Testis (tissue), 3 donors: ENCODE measurements around the gene CCN5. TPM values are rescaled to one million over a fixed set of nuclear protein-coding genes. Genes with fewer than 3 reads are reported as not detected.

Experiments
- DNase-seq: peaks from one replicate; pipeline ENCODE4 v3.0.0-alpha.2; 2019
- H3K27ac ChIP-seq, 2 donors: fragments of 200-600 bp; sonication (generic); one replicate each; pipeline ENCODE4 v1.5.1; 2019
- H3K27me3 ChIP-seq: fragments of 200-600 bp; sonication (generic); one replicate; pipeline ENCODE4 v1.5.1; 2019
- H3K36me3 ChIP-seq: fragments of 200-600 bp; sonication (generic); one replicate; pipeline ENCODE4 v1.5.1; 2017; ENCODE audit warnings: low read depth; ENCODE audit errors: missing control alignments
- H3K4me1 ChIP-seq: fragments of 200-600 bp; sonication (generic); one replicate; pipeline ENCODE4 v1.5.1; 2019
- H3K4me3 ChIP-seq, 2 donors: fragments of 200-600 bp; sonication (generic); one replicate each; pipeline ENCODE4 v1.5.1; 2017 to 2019
- H3K9me3 ChIP-seq: fragments of 200-600 bp; sonication (generic); one replicate; pipeline ENCODE4 v1.5.1; 2017
- CTCF ChIP-seq, 3 experiments: fragments of 450-650 bp in 2 of 3; fragments of 200-600 bp in 1 of 3; sonication (generic) in 1 of 3; IDR thresholded peaks; one replicate each; pipeline ENCODE4 v1.5.1; 2016 to 2019; ENCODE audit warnings: antibody characterized with exemption in 3 of 3, mild to moderate bottlenecking in 2 of 3, moderate library complexity in 1 of 3
- POLR2A ChIP-seq: fragments of 450-650 bp; IDR thresholded peaks from one replicate; pipeline ENCODE4 v1.6.1; 2017; ENCODE audit warnings: antibody characterized with exemption, mild to moderate bottlenecking, moderate library complexity
- whole genome bisulfite sequencing, 2 donors: methylation state at CpG; one replicate each; pipeline ENCODE4 v1.1.5; 2018; 5-methylcytosine and 5-hydroxymethylcytosine counted together
- intact Hi-C: fragments of 100-400 bp; cut with DNase I; formaldehyde crosslinking; loops from one replicate; pipeline ENCODE4 v1.15.1; 2023; ENCODE audit warnings: low total_unique reads
- polyA plus RNA-seq: library from polyadenylated mRNA; stranded (reverse); fragments of 350-450 nt; fragmentation: Illumina TruSeq; extraction: RNeasy Lipid Tissue Mini Kit (QIAGEN cat#74804); gene quantifications from one replicate; pipeline ENCODE4 v1.2.3, GENCODE V29; 2014; ENCODE audit warnings: low read depth, low replicate concordance; ENCODE audit not compliant: insufficient read depth
- total RNA-seq, 2 donors: library from RNA; depleted of rRNA; stranded (reverse); fragments of >200 nt; gene quantifications; one replicate each; pipeline ENCODE4 v1.2.3, GENCODE V29; 2016

Gene CCN5
- total and polyA plus RNA-seq, 3 donors from 2014 or later: 37.0 to 152 (median 52.0) TPM

- H3K36me3 ChIP-seq: no peaks in the 10 kb centered on the region
- no peak for DNase-seq
- no peaks in the 10 kb centered on the region for H3K27me3 ChIP-seq
- intact Hi-C loops: no loop called here
- peak overlapping the region; percentile 18 to 29 for H3K4me3 ChIP-seq
- peak overlapping the region; percentile 57 to 58 for H3K27ac ChIP-seq
- H3K4me1 ChIP-seq: peaks cover 23% of the 10 kb centered on the region
- H3K9me3 ChIP-seq: no peaks in the 10 kb centered on the region
- TF ChIP-seq CTCF (IDR thresholded peaks at IDR 0.05) (no peak), POLR2A (no peak)
- 81 to 88% methylated on average over 2 to 5 of the region's 5 CpGs for WGBS, 2 donors
Observed at GRCh38 chr20:44715499-44716308, 535 bp downstream of the CCN5 start.

GRCh38 chr20:44716309-44717106, 1.3 kb downstream of the CCN5 start:
- DNase-seq: no peak
- peaks cover 26% of the 10 kb centered on the region for H3K4me1 ChIP-seq
- no peaks in the 10 kb centered on the region for H3K27me3 ChIP-seq
- peak overlapping the region; percentile 57 to 58 for H3K27ac ChIP-seq
- TF ChIP-seq CTCF (IDR thresholded peaks at IDR 0.05): no peak
- TF ChIP-seq POLR2A: no peak
- 80 to 88% methylated on average over 13 of the region's 13 CpGs for WGBS, 2 donors
- peak overlapping the region; percentile 18 to 29 for H3K4me3 ChIP-seq
- no peaks in the 10 kb centered on the region for H3K9me3 ChIP-seq
- intact Hi-C loops: no loop called here
- H3K36me3 ChIP-seq: no peaks in the 10 kb centered on the region

GRCh38 chr20:44717986-44718385, 2.8 kb downstream of the CCN5 start:
- no peak for DNase-seq
- H3K9me3 ChIP-seq: no peaks in the 10 kb centered on the region
- 85 to 89% methylated on average over 10 of the region's 10 CpGs for WGBS, 2 donors
- intact Hi-C loops: no loop called here
- TF ChIP-seq CTCF (IDR thresholded peaks at IDR 0.05) (peak; percentile 16 to 37 (median 32)), POLR2A (no peak)
- H3K4me3 ChIP-seq: no peak overlapping the region
- H3K27ac ChIP-seq: peak overlapping the region in 1 of 2 donors; percentile 66
- no peaks in the 10 kb centered on the region for H3K27me3 ChIP-seq
- no peaks in the 10 kb centered on the region for H3K36me3 ChIP-seq
- peaks cover 26% of the 10 kb centered on the region for H3K4me1 ChIP-seq

- H3K4me1 ChIP-seq: peaks cover 15% of the 10 kb centered on the region
- H3K9me3 ChIP-seq: no peaks in the 10 kb centered on the region
- TF ChIP-seq POLR2A: no peak
- no peak for TF ChIP-seq CTCF (IDR thresholded peaks at IDR 0.05)
- peak overlapping the region in 1 of 2 donors; percentile 66 for H3K27ac ChIP-seq
- intact Hi-C loops: no loop called here
- H3K36me3 ChIP-seq: no peaks in the 10 kb centered on the region
- H3K4me3 ChIP-seq: no peak overlapping the region
- no peaks in the 10 kb centered on the region for H3K27me3 ChIP-seq
- 88 to 97% methylated on average over 7 to 19 of the region's 19 CpGs for WGBS, 2 donors
- no peak for DNase-seq
Observed at GRCh38 chr20:44719841-44720240, 4.7 kb downstream of the CCN5 start.
